Measurements from ENCODE around the gene CCL13.

The CCL13 gene

DNA sequence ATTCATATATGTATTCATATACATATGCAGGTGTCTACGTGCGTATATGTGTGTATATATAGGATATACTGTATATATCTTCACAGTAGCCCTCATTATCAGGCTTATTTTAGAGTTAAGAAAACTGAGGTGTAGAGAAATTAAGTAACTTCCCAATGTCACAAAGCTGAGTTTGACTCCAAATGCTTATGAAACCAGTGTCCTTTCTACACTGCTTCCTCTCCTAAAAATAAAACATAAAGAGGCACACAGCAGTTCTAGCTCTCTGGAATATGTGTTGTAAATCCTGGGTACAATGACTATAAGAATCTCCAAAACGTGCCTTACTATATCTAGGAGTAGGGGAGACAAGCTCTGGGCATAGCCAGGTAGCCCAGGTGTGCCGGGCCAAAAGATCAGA, 46.7 kb downstream of the CCL13 start:
- H3K27me3 ChIP-seq (replicated peaks; ENCODE audit: control insufficient read depth, insufficient read depth, low read length), result peaks cover 41% of the 10 kb centered on the region
- H3K9ac ChIP-seq (ENCODE audit: low read length), result no peak overlapping the region
- DNase-seq (ENCODE audit: low read depth), result no peak
- no peaks in the 10 kb centered on the region for H3K4me1 ChIP-seq (ENCODE audit: control insufficient read depth, insufficient read depth, low read length)
- H3K9me3 ChIP-seq (ENCODE audit: control insufficient read depth, low read length), result no peaks in the 10 kb centered on the region
- no peak overlapping the region for H3K4me3 ChIP-seq (ENCODE audit: low read length)
- H3K36me3 ChIP-seq (ENCODE audit: control insufficient read depth, insufficient read depth, low read length, severe bottlenecking), result no peaks in the 10 kb centered on the region

DNA sequence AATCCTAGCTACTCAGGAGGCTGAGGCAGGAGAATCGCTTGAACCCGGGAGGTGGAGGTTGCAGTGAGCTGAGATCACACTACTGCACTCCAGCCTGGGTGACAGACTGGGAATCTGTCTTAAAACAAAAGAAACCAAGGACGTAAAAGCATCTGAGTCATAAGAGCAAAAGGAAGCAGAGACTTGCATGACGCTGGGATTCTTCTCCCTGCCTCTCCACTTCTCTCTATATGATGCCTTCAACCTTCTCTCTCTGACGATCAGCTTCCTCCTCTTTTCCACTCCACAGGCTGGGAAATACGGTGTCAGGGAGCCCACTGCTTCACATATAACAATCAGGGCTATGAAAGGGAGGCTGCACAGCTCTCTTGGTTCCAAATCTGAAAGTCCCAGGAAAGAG, 49.9 kb downstream of the CCL13 start:
- Histone ChIP-seq H3K9ac (ENCODE audit: low read length) (no peak overlapping the region), H3K27me3 (replicated peaks; ENCODE audit: control insufficient read depth, insufficient read depth, low read length) (peaks cover 31% of the 10 kb centered on the region), H3K36me3 (ENCODE audit: control insufficient read depth, insufficient read depth, low read length, severe bottlenecking) (no peaks in the 10 kb centered on the region), H3K9me3 (ENCODE audit: control insufficient read depth, low read length) (no peaks in the 10 kb centered on the region), H3K4me3 (ENCODE audit: low read length) (no peak overlapping the region), H3K4me1 (ENCODE audit: control insufficient read depth, insufficient read depth, low read length) (no peaks in the 10 kb centered on the region)
- no peak for DNase-seq (ENCODE audit: low read depth)
